H1 (cell line): ENCODE measurements around the gene ARID2. TPM values are rescaled to one million over a fixed set of nuclear protein-coding genes. Genes with fewer than 3 reads are reported as not detected.

ENCODE experiments used
- CTCF ChIA-PET: fragments of 300-600 bp; sonication (Branson Sonifier 250); formaldehyde crosslinking; loops from one replicate; lab custom pipeline; 2021; ENCODE audit not compliant: partially characterized antibody; lab: Charles Lee
- POLR2A ChIA-PET: fragments of 300-600 bp; sonication (Branson Sonifier 250); formaldehyde crosslinking; loops from one replicate; lab custom pipeline; 2021; ENCODE audit warnings: inconsistent platforms; ENCODE audit not compliant: partially characterized antibody; lab: Charles Lee
- DNase-seq, 2 experiments: peaks; one replicate each; pipeline versions ENCODE4 v3.0.0 to v3.0.0-alpha.2; 2010 to 2022; ENCODE audit warnings: low spot score in 2 of 2, low read depth in 1 of 2, mixed read lengths in 1 of 2
- FAIRE-seq: peaks from 2 replicates; lab custom pipeline; 2011; peaks lifted over from hg19 to GRCh38; lab: Jason Lieb, UNC
- H2AFZ ChIP-seq: 2 replicates; pipeline ENCODE4 v1.8.1; 2012; ENCODE audit warnings: low read length, inconsistent platforms
- H2AK5ac ChIP-seq: 2 replicates; pipeline ENCODE4 v1.6.1; 2013; ENCODE audit warnings: low read depth, low read length
- H2BK120ac ChIP-seq: replicated peaks from 2 replicates; pipeline ENCODE3; 2013; ENCODE audit warnings: low read depth, low read length, inconsistent platforms
- H2BK12ac ChIP-seq: 2 replicates; pipeline ENCODE4 v1.6.1; 2013; ENCODE audit warnings: low read depth, low read length
- H2BK15ac ChIP-seq: 2 replicates; pipeline ENCODE4 v1.6.1; 2013; ENCODE audit warnings: low read length
- H2BK20ac ChIP-seq: 2 replicates; pipeline ENCODE4 v1.6.1; 2013; ENCODE audit warnings: low read length
- H2BK5ac ChIP-seq: 2 replicates; pipeline ENCODE4 v1.6.1; 2013; ENCODE audit warnings: low read depth, low read length
- H3K14ac ChIP-seq: 2 replicates; pipeline ENCODE4 v1.6.1; 2013; ENCODE audit warnings: inconsistent platforms; ENCODE audit not compliant: insufficient read length
- H3K18ac ChIP-seq: 2 replicates; pipeline ENCODE4 v1.6.1; 2013; ENCODE audit warnings: low read length; ENCODE audit errors: extremely low read depth
- H3K23ac ChIP-seq: 2 replicates; pipeline ENCODE4 v1.6.1; 2013; ENCODE audit warnings: inconsistent platforms; ENCODE audit not compliant: insufficient read length
- H3K23me2 ChIP-seq: 2 replicates; pipeline ENCODE4 v1.6.1; 2013; ENCODE audit warnings: low read depth, low read length
- H3K27ac ChIP-seq: 2 replicates; pipeline ENCODE4 v1.6.1; 2011; ENCODE audit warnings: low read depth, low read length, inconsistent platforms
- H3K27me3 ChIP-seq, 4 experiments: replicated peaks in 1 of 4; 1 replicate in 1 of 4; 2 replicates in 3 of 4; pipeline versions ENCODE4 v1.6.1 to v1.8.1; 2011 to 2013; ENCODE audit warnings: low read length in 3 of 4, mild to moderate bottlenecking in 3 of 4, inconsistent platforms in 2 of 4, mixed read lengths in 2 of 4, moderate library complexity in 1 of 4; ENCODE audit not compliant: control insufficient read depth in 3 of 4, insufficient read depth in 3 of 4; ENCODE audit errors: extremely low read depth in 1 of 4
- H3K36me3 ChIP-seq, 4 experiments: 2 replicates each; pipeline versions ENCODE4 v1.6.1 to v1.8.1; 2011 to 2013; ENCODE audit warnings: mild to moderate bottlenecking in 4 of 4, low read length in 3 of 4, moderate library complexity in 2 of 4, control low read depth in 1 of 4, inconsistent platforms in 1 of 4; ENCODE audit not compliant: insufficient read depth in 4 of 4, control insufficient read depth in 2 of 4
- H3K4ac ChIP-seq: replicated peaks from 2 replicates; pipeline ENCODE3; 2013; ENCODE audit warnings: low read length, low read depth, mixed read lengths, inconsistent platforms; ENCODE audit not compliant: insufficient read length
- H3K4me1 ChIP-seq, 4 experiments: replicated peaks in 1 of 4; 1 replicate in 1 of 4; 2 replicates in 3 of 4; pipeline versions ENCODE4 v1.6.1 to v1.8.1; 2011 to 2013; ENCODE audit warnings: low read length in 3 of 4, inconsistent platforms in 2 of 4, mixed read lengths in 1 of 4; ENCODE audit not compliant: insufficient read depth in 4 of 4, control insufficient read depth in 3 of 4
- H3K4me2 ChIP-seq, 2 experiments: 2 replicates each; pipeline versions ENCODE4 v1.6.1 to v1.8.1; 2011 to 2013; ENCODE audit warnings: low read depth in 2 of 2, low read length in 2 of 2, control low read depth in 1 of 2, inconsistent platforms in 1 of 2, mild to moderate bottlenecking in 1 of 2; ENCODE audit not compliant: insufficient read depth in 1 of 2
- H3K4me3 ChIP-seq, 4 experiments: fragments of 200-600, 300-600 bp in 1 of 4; sonication (generic), shearing (Covaris generic), sonication (Bioruptor Twin) in 1 of 4; 2 replicates each; pipeline versions ENCODE4 v1.5.1 to v1.8.1; 2011 to 2016; ENCODE audit warnings: low read length in 4 of 4, low read depth in 3 of 4, control low read depth in 2 of 4, inconsistent platforms in 2 of 4, mild to moderate bottlenecking in 2 of 4, mixed read lengths in 1 of 4, moderate library complexity in 1 of 4; ENCODE audit not compliant: insufficient read depth in 2 of 4; ENCODE audit errors: extremely low read depth in 1 of 4
- H3K56ac ChIP-seq: replicated peaks from 2 replicates; pipeline ENCODE3; 2013; ENCODE audit warnings: low read depth, mild to moderate bottlenecking, mixed read lengths, low read length, inconsistent platforms; ENCODE audit not compliant: insufficient read length
- H3K79me1 ChIP-seq: 2 replicates; pipeline ENCODE4 v1.6.1; 2013; ENCODE audit warnings: low read depth, low read length, control low read depth
- H3K79me2 ChIP-seq, 2 experiments: 2 replicates each; pipeline versions ENCODE4 v1.6.1 to v1.8.1; 2012 to 2013; ENCODE audit warnings: low read length in 2 of 2, mild to moderate bottlenecking in 2 of 2, inconsistent platforms in 1 of 2; ENCODE audit not compliant: insufficient read depth in 2 of 2, control insufficient read depth in 1 of 2
- H3K9ac ChIP-seq, 4 experiments: replicated peaks in 1 of 4; 1 replicate in 1 of 4; 2 replicates in 3 of 4; pipeline versions ENCODE4 v1.6.1 to v1.8.1; 2011 to 2013; ENCODE audit warnings: low read depth in 3 of 4, low read length in 3 of 4, control low read depth in 2 of 4, mild to moderate bottlenecking in 2 of 4, moderate library complexity in 2 of 4, inconsistent platforms in 1 of 4; ENCODE audit errors: extremely low read depth in 1 of 4
- H3K9me3 ChIP-seq, 2 experiments: 2 replicates each; pipeline versions ENCODE4 v1.6.1 to v1.8.1; 2012 to 2013; ENCODE audit warnings: mild to moderate bottlenecking in 2 of 2, moderate library complexity in 2 of 2, control low read depth in 1 of 2, inconsistent platforms in 1 of 2, low read depth in 1 of 2, low read length in 1 of 2, mixed read lengths in 1 of 2; ENCODE audit not compliant: insufficient read depth in 2 of 2
- H4K20me1 ChIP-seq, 2 experiments: replicated peaks in 1 of 2; 2 replicates each; pipeline versions ENCODE3 to v1.8.1; 2011 to 2013; ENCODE audit warnings: inconsistent platforms in 2 of 2, low read length in 2 of 2, mild to moderate bottlenecking in 1 of 2; ENCODE audit not compliant: insufficient read depth in 2 of 2, control insufficient read depth in 1 of 2
- H4K5ac ChIP-seq: 2 replicates; pipeline ENCODE4 v1.6.1; 2013; ENCODE audit warnings: low read length, low read depth, mixed read lengths, inconsistent platforms; ENCODE audit not compliant: insufficient read length
- H4K8ac ChIP-seq: 2 replicates; pipeline ENCODE4 v1.8.0; 2013; ENCODE audit warnings: mild to moderate bottlenecking, moderate library complexity, low read length, inconsistent platforms; ENCODE audit not compliant: insufficient read depth; ENCODE audit errors: extremely low read depth
- H4K91ac ChIP-seq: replicated peaks from 2 replicates; pipeline ENCODE3; 2013; ENCODE audit warnings: low read length, mixed read lengths, inconsistent platforms; ENCODE audit not compliant: insufficient read length
- CBX5 ChIP-seq: fragments of 300-800, 300-1000 bp; sonication (generic); IDR thresholded peaks from 2 replicates; pipeline ENCODE4 v1.7.1; 2016; ENCODE audit warnings: antibody characterized with exemption, low read length, low read depth
- HDAC6 ChIP-seq: IDR thresholded peaks from one replicate; pipeline ENCODE4 v1.7.1; 2012; ENCODE audit warnings: low read depth, mild to moderate bottlenecking, inconsistent platforms, low read length, moderate library complexity
- NRF1 ChIP-seq: IDR thresholded peaks from 2 replicates; pipeline ENCODE4 v1.6.1; 2011; ENCODE audit warnings: mild to moderate bottlenecking, low read depth, low read length, improper control_type of control experiment
- polyA plus RNA-seq, 7 experiments: library from polyadenylated mRNA; depleted of rRNA in 3 of 7; stranded (reverse) in 5 of 7; unstranded in 2 of 7; fragments of >200 nt in 5 of 7; fragments of 200-250 nt in 2 of 7; gene quantifications; 1 replicate in 5 of 7; 2 replicates in 1 of 7; 4 replicates in 1 of 7; pipeline versions ENCODE4 v1.2.1 to v1.2.3, GENCODE V29; 2011 to 2013; ENCODE audit warnings: missing spikeins in 2 of 7, mixed read lengths in 2 of 7
- total RNA-seq: library from RNA; stranded (reverse); fragmentation: NEBNext Ultra II Directional; extraction: Animal tissue kit (Norgen Biotek cat#: 25700); gene quantifications from 2 replicates; pipeline ENCODE4 v1.2.1, GENCODE V29; 2021
- TF ChIP-seq, protein P1 (sequence below): IDR thresholded peaks from 2 replicates; pipeline ENCODE4 v1.6.1; 2012; ENCODE audit warnings: inconsistent platforms

ARID2 gene
- total and polyA plus RNA-seq, 2 of the 8 experiments (the other 6 are each of a cell fraction or from before 2014, with no cell fraction given) = 32.0 to 45.2 TPM

DNA sequence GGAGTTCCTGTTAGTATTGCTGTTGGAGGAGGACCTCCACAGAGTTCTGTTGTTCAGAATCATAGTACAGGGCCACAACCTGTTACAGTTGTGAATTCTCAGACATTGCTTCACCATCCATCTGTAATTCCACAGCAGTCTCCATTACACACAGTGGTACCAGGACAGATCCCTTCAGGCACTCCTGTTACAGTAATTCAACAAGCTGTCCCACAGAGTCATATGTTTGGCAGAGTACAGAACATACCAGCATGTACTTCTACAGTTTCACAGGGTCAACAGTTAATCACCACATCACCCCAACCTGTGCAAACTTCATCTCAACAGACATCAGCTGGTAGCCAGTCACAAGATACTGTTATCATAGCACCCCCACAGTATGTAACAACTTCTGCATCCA lies 120.8 kb downstream of the ARID2 start:
- Histone ChIP-seq H3K36me3 (peaks cover 15 to 65% (median 39%) of the 10 kb centered on the region in 4 experiments), H3K56ac (no peak overlapping the region), H3K9ac (no peak overlapping the region), H2AFZ (no peak overlapping the region), H3K27ac (no peak overlapping the region), H4K91ac (no peak overlapping the region), H4K8ac (0 out of 2 replicates have a peak overlapping the region, but pooled peaks have one; percentile 2), H3K4me1 (no peaks in the 10 kb centered on the region), H2BK20ac (no peak overlapping the region), H4K5ac (no peak overlapping the region), H4K20me1 (peaks cover 0 to 9% of the 10 kb centered on the region in 2 experiments), H2BK12ac (no peak overlapping the region), H2BK120ac (no peak overlapping the region), H3K79me2 (no peaks in the 10 kb centered on the region), H3K4me3 (no peak overlapping the region), H3K23ac (no peak overlapping the region), H3K27me3 (no peaks in the 10 kb centered on the region), H3K4me2 (no peak overlapping the region), H2AK5ac (no peak overlapping the region), H3K4ac (no peak overlapping the region), H3K9me3 (no peaks in the 10 kb centered on the region), H3K14ac (no peak overlapping the region), H3K18ac (no peak overlapping the region), H3K79me1 (no peaks in the 10 kb centered on the region), H2BK5ac (no peak overlapping the region), H2BK15ac (no peak overlapping the region), H3K23me2 (no peaks in the 10 kb centered on the region)
- ChIA-PET CTCF (interaction anchor here (0.6 kb wide), 1 partner anchor 96 kb away, joined by 3 read pairs; no protein-coding TSS in a partner anchor), POLR2A (no interaction called here)
- DNase-seq (no peak), FAIRE-seq (no peak)
- TF ChIP-seq HDAC6 (no peak), CBX5 (no peak), NRF1 (no peak)
- TF ChIP-seq, protein P1, sequence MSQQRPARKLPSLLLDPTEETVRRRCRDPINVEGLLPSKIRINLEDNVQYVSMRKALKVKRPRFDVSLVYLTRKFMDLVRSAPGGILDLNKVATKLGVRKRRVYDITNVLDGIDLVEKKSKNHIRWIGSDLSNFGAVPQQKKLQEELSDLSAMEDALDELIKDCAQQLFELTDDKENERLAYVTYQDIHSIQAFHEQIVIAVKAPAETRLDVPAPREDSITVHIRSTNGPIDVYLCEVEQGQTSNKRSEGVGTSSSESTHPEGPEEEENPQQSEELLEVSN = no peak
